Measurements from ENCODE around the gene SCN3A.

The SCN3A gene

GRCh38 chr2:165112133-165112573 lies 91.7 kb downstream of the SCN3A start:
- no peak for DNase-seq (ENCODE audit: low read depth)

DNA sequence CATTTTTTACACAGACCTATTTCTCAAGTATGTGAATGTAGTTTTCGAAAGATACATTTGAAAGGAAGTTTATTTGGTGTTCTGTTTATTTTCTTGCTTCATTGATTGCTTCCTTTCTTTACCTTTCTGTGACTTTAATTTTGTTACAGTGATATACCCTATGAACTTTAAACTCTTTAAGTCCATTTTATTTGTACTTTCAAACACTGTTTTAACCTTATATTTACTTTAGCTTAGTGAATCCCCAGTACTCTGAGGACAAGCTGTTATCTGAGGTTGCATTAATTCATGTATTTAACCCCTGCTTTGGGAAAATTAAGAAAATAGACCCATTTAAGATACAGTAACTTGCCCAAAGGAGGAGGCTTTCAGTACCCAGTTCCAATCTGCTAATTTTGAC lies 93.5 kb downstream of the SCN3A start:
- DNase-seq (ENCODE audit: low read depth) = no peak

DNA sequence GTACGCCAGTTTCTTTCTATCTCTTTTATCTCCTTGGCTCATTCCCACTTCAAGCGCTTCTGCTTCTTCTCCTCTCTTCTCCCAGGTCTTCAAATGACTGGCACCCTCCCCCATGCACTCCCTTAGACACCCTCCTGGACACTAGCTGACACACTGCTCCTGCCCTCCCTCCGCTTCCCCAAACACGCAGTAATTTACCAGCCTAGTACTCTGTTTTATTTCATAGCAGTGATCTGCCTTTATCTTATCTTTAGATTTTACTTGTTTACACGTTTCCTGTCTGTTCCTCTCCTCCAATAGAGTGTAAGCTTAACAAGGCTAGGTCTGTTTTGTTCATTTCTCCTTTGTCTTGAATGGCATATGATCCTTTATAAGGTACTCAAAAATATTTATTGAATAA lies 93.9 kb downstream of the SCN3A start:
- DNase-seq (ENCODE audit: low read depth) = no peak

- no peak for DNase-seq (ENCODE audit: low read depth)
Observed at GRCh38 chr2:165105926-165106325, 97.9 kb downstream of the SCN3A start.

GRCh38 chr2:165087933-165088901 lies 115.6 kb downstream of the SCN3A start:
- DNase-seq (ENCODE audit: low read depth) = no peak

DNA sequence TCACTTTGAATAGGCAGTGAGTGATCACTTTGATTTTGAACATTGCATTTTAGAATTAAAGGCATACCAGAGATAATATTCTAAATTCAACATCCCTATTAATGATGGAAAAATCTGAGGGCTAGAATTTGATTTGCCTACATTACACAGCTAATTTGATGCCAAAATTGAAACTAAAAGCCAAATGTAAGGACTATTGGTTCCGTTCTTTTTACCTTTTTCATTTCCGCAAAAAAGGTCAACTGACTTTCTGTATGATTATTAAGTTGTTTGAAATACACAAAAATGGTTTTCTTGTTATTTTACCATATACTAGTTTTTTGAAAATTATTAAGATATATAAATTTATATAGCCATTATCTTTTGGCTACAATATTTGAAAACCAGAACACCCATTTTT lies 117.5 kb downstream of the SCN3A start:
- no peak for DNase-seq (ENCODE audit: low read depth)

- DNase-seq (ENCODE audit: low read depth) = no peak
Observed at GRCh38 chr2:165083326-165083725, 120.5 kb downstream of the SCN3A start.

DNA sequence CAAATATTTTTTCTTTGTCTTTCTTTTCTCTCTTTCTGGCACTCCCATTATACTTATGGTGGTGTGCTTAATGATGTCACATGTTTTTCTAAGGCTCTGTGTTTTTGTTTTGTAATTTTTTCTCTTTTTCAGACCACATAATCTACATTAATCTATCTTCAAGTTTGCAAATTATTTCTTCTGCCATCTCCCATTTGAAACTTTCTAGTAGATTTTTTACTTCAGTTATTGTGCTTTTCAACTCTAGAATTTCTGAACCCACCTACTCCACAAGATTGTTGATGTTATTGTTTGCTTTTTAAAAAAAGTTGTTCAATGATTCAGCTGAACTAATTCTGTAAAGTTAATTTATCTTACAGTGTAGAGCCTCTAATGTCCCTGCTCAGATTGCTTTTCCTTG lies 121.4 kb downstream of the SCN3A start:
- DNase-seq (ENCODE audit: low read depth) = no peak

GRCh38 chr2:165081276-165081675 lies 122.6 kb downstream of the SCN3A start:
- DNase-seq (ENCODE audit: low read depth) = no peak

DNA sequence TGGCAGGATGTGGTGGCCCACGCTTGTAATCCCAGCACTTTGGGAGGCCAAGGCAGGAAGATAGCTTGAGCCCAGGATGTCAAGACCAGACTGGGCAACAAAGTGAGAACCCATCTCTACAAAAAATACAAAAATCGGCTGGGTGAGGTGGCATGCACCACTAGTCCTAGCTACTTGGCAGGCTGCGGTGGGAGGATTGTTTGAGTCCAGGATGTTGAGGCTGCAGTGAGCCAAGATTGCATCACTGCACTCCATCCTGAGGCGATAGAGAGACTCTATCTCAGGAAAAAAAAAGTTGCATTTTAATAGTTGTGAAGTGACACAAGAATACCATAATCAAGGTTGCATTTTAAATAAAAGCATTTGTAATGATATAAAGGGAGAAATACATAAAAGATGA lies 124.4 kb downstream of the SCN3A start:
- DNase-seq (ENCODE audit: low read depth) = no peak

DNA sequence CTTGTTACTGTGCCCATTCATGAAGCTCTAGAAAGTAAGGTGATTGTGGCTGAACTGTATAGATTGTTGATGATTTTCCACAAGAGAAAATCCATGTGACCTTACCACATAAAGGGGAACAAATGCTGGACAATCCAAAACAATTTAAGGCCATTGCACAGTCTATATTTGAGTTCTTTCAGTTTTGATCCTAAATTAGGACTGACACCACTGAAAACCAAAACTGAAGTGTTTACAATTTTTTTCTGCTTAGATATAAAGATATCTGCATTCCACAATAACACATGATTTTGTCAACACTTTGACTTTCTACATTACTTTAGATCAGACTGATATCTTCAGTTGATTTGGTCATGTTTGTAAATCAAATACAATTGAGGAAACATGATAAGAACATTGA lies 124.9 kb downstream of the SCN3A start:
- DNase-seq (ENCODE audit: low read depth) = no peak

GRCh38 chr2:165074884-165075283 lies 129.0 kb downstream of the SCN3A start:
- DNase-seq (ENCODE audit: low read depth) = no peak

GRCh38 chr2:165074323-165074722 lies 129.5 kb downstream of the SCN3A start:
- no peak for DNase-seq (ENCODE audit: low read depth)

DNA sequence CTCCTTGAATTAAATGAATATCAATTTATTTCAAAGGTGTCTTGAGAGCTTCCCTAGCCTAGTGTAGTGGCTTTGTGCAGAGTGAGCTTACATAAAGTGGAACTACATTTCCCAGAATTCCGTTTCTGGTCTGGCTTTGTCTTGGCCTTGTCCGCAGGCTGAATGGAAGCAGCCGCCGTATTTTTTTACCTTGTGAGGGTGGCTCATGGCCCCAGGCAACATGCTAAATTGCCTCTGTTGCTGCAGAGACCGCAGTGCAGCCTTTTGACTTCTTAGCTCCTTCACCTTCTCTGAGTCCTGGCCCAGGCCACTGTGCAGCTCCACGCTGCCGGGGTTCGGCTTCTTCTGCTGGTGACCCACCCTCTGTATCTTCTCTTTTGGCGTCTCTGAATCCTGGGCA lies 133.8 kb downstream of the SCN3A start:
- DNase-seq (ENCODE audit: low read depth) = no peak

DNA sequence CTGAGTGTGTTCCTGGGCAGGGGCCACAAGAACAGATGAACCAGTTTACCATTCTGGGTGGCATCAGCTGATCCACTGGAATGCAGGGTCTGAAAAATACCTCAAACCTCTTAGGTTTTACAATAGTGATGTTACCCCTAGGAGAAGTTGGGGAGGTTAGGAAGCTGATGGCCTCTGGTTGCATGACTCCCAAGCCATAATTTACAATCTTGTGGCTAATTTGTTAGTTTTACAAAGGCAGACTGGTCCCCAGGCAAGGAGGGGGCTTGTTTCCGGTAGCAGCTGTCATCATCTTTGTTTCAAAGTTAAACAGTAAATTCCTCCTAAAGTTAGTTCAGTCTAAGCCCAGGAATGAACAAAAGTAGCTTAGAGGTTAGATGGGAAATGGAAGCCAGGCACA lies 134.7 kb downstream of the SCN3A start:
- no peak for DNase-seq (ENCODE audit: low read depth)

DNA sequence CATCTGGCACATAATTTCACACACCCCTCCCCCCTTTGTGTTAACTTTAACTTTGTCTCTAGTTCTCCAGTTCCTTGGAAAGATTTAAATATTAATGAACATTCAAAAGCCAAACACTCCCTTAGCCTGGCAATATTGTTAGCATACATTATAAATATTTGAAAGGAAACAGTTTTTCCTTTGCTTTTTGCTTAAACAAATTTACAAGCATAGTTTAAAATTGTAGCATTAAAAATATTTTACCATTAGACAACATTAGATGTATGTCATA lies 135.4 kb downstream of the SCN3A start:
- no peak for DNase-seq (ENCODE audit: low read depth)

- DNase-seq (ENCODE audit: low read depth) = no peak
Observed at GRCh38 chr2:165067643-165068486, 136.0 kb downstream of the SCN3A start.

DNA sequence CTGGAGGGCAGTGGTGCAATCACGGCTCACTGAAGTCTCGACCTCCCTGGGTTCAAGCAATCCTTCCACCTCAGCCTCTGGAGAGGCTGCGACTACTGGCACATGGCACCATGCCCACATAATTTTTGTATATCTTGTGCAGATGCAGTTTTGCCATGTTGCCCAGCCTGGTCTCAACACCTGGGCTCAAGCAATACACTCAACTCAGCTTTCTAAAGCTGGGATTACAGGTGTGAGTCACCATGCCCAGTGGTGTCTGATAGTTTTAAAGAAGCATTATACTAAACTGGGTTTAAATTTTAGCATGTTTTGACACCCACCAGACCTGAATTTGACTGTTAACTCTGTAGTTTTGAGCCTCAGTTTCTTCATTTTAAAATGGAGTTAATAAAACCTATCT lies 139.1 kb downstream of the SCN3A start:
- no peak for DNase-seq (ENCODE audit: low read depth)

DNA sequence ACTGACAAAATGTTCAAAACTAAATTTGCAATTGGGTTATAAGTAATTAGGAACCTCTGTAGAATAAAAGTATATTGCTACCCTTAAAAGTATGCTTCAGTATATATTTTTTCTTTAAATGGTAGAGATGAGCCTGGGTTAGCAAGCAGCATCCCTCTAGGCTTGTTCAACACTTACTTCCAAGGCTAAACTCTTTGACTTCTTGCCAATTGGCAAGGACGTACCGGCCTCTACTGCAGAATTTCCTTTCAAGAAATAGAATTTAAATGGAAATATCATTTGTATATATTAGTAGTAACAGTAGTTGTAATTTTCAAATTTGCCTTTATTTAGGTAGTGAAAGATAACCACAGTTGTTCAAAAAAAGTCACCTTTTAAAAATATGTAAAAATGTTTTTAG lies 143.4 kb downstream of the SCN3A start:
- DNase-seq (ENCODE audit: low read depth) = no peak

GRCh38 chr2:165058476-165059265 lies 145.2 kb downstream of the SCN3A start:
- DNase-seq (ENCODE audit: low read depth) = no peak

DNA sequence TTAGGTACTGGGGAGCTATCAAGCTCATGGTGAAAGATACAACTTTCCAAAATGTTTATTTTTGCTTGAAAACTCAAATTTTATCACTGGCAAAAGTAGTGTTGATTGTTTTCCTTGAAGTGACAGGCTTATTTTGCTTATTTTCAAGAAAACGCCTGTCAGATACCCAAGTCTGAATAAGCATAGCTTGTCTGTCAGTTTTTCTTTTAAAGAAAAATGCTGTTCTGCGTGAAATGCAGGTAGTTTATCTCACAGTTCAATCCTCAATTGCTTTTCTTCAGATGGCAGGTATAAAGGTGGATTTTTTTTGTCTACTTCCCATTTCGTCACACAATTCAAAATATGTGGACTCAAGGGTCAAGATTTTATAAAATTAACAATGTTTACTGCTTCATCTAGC lies 145.9 kb downstream of the SCN3A start:
- no peak for DNase-seq (ENCODE audit: low read depth)

- DNase-seq (ENCODE audit: low read depth) = no peak
Observed at GRCh38 chr2:165057308-165057707, 146.5 kb downstream of the SCN3A start.

DNA sequence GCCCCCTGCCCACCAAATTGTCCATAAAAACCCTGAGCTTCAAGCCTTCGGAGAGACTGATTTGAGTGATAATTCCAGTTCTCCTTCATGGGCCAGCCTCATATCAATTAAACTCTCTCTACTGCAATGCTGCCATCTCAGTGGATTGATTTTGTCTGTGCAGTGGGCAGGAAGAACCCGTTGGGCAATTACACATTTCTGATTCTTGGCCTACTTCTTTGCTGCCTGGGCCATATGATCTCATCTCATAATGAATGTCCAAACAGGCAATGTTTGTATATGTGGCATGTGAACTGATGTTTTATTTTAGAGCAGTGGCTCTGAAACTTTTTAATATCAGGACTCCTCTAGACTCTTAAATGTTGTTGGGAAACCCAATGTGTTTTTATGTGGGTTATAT lies 147.3 kb downstream of the SCN3A start:
- no peak for DNase-seq (ENCODE audit: low read depth)

Measured in activated T-helper 9 cell treated with anti-CD3 and anti-CD28 coated beads, Interleukin-2, amount 50 U/mL, for 16 hours (primary cell).